GM13976 (cell line): ENCODE measurements around the gene EPHB2.

Experiments used
- DNase-seq: peaks from one replicate; pipeline ENCODE4 v3.0.0; 2012; ENCODE audit warnings: low spot score
- CTCF ChIP-seq: IDR thresholded peaks from 2 replicates; pipeline ENCODE4 v1.5.1; 2012; ENCODE audit warnings: borderline replicate concordance, mild to moderate bottlenecking; ENCODE audit not compliant: insufficient read depth; ENCODE audit errors: extremely low read depth, missing control alignments, control extremely low read depth
- in situ Hi-C: fragments of 300-500 bp; cut with MboI; formaldehyde crosslinking; loops from one replicate; pipeline ENCODE4 v1.12.0; 2022; ENCODE audit warnings: low sequenced_read_pairs, mixed read lengths, inconsistent platforms; ENCODE audit not compliant: unreplicated experiment

The EPHB2 gene

GRCh38 chr1:22749503-22749902, 38.9 kb downstream of the EPHB2 start:
- DNase-seq, result no peak
- TF ChIP-seq CTCF, result no peak
- in situ Hi-C loops, result no loop called here

GRCh38 chr1:22749919-22750684, 39.5 kb downstream of the EPHB2 start:
- no peak for TF ChIP-seq CTCF
- no peak for DNase-seq
- in situ Hi-C loops, result no loop called here

- DNase-seq, result no peak
- no peak for TF ChIP-seq CTCF
- in situ Hi-C loops, result no loop called here
Measured at GRCh38 chr1:22750685-22751051, 40.0 kb downstream of the EPHB2 start.

- TF ChIP-seq CTCF, result no peak
- DNase-seq, result no peak
- in situ Hi-C loops, result no loop called here
Measured at GRCh38 chr1:22751124-22751531, 40.5 kb downstream of the EPHB2 start.

- no peak for DNase-seq
- TF ChIP-seq CTCF, result no peak
- in situ Hi-C loops, result no loop called here
Measured at GRCh38 chr1:22752339-22752738, 41.7 kb downstream of the EPHB2 start.

GRCh38 chr1:22753481-22753971, 42.9 kb downstream of the EPHB2 start:
- DNase-seq, result no peak
- in situ Hi-C loops, result no loop called here

More at GRCh38 chr1:22753481-22753971, 42.9 kb downstream of the EPHB2 start:
- no peak for TF ChIP-seq CTCF
